ENCODE measurements around the gene KIF6.

The KIF6 gene

GRCh38 chr6:39561536-39562266 is 163.5 kb downstream of the KIF6 start:
- DNase-seq (ENCODE audit: low read depth): no peak
- no peak overlapping the region for H3K4me3 ChIP-seq (replicated peaks; ENCODE audit: low read depth, low read length)
- no peak for TF ChIP-seq CTCF (IDR thresholded peaks at IDR 0.05; ENCODE audit: low read length, missing control alignments)

- no peak overlapping the region for H3K4me3 ChIP-seq (replicated peaks; ENCODE audit: low read depth, low read length)
- no peak for DNase-seq (ENCODE audit: low read depth)
- no peak for TF ChIP-seq CTCF (IDR thresholded peaks at IDR 0.05; ENCODE audit: low read length, missing control alignments)
Observed at GRCh38 chr6:39560915-39561314, 164.3 kb downstream of the KIF6 start.

DNA sequence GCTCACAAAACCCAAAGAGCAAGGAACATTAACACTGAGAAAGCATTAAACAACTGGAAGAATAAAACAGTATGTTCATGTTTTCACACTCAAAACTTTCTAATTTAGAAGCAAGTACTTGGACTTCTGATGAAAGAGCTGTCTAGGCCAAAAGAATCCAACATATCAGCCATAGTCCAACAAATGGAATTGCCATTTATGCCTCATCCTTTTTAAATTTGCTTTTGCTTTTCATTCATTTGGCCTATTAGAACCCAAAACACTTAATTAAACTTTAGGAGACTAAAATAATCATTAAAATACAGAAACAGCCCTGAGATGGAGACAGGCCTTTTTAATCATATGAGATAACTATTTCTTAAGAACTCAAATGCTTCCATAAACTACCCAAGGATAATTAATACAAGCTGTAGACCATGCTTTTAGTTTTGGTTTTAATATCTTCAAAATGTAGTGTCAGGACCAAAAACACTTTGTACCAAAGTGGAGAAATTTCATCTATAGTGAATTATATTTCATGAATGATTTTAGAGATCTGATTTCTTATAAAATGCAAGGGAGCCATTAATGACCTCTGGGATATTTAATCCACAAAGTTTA is 166.5 kb downstream of the KIF6 start:
- H3K4me3 ChIP-seq (replicated peaks; ENCODE audit: low read depth, low read length): no peak overlapping the region
- TF ChIP-seq CTCF (IDR thresholded peaks at IDR 0.05; ENCODE audit: low read length, missing control alignments): no peak
- DNase-seq (ENCODE audit: low read depth): no peak

DNA sequence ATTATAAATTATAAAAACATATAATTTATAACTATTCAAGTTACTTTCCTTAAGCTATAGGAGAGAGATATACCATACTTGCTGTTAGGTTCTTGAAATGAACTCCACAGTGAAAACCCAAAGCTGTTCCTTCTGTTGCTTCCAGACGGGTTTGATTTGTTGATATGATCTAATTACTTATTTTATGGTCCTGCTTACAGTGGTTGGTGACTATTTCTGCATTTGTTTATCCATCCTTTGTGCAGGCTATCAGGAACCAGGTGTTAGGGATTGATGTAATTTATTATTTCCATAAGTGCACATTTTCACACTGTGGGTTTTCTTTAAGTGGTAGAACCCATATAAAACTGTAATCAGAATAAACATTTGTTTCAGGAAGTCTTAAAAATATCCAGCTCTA is 167.1 kb downstream of the KIF6 start:
- H3K4me3 ChIP-seq (replicated peaks; ENCODE audit: low read depth, low read length): no peak overlapping the region
- no peak for DNase-seq (ENCODE audit: low read depth)
- TF ChIP-seq CTCF (IDR thresholded peaks at IDR 0.05; ENCODE audit: low read length, missing control alignments): no peak

GRCh38 chr6:39555136-39555535 is 170.1 kb downstream of the KIF6 start:
- no peak for TF ChIP-seq CTCF (IDR thresholded peaks at IDR 0.05; ENCODE audit: low read length, missing control alignments)
- no peak overlapping the region for H3K4me3 ChIP-seq (replicated peaks; ENCODE audit: low read depth, low read length)
- DNase-seq (ENCODE audit: low read depth): no peak

DNA sequence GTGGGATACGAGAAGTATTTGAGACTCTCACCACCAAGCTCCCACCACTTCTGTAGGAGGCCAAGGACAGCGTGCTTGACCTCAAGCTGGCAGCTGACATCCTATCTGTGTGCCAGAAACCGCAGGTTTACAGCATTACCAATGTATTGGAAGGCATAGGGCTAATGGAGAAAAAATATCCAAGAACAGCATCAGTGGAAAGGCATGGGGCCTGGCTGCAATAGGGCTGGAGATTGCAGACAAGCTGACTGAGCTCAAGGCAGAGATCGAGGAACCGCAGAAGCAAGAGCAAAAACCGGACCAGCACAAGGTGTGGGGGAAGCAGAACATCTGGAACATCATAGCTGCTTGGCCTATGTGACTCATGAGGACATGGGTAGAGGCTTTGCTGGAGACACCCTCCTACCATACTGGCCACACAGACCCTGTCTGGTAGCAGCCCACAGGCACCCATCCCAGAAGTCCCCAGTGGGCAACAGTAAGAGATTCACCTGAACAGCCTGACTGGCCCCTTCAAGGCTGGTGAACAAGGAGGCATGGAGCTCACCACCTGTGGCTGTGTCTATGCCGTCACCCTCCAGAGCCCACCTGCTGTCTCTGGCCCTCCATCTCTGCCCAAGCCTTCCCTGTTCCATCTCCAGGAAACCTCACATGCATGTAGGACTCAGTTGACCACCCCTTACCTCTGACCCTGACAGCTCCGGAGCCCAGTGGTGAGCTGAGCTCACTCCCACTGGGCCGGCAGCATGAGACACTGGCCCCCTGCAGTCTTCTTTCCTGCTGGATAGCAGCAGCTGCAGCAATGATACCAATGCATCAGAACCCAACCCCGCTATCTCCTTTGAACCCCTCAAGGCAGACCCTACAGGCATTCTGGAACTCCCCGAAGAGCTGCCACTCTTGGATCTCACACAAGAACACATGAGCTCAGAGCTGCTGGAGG is 171.1 kb downstream of the KIF6 start:
- no peak overlapping the region for H3K4me3 ChIP-seq (replicated peaks; ENCODE audit: low read depth, low read length)
- TF ChIP-seq CTCF (IDR thresholded peaks at IDR 0.05; ENCODE audit: low read length, missing control alignments): no peak
- DNase-seq (ENCODE audit: low read depth): no peak

All from fibroblast of pulmonary artery (primary cell).